PC-9 (cell line): ENCODE measurements around the gene PRXL2B. TPM values are rescaled to one million over a fixed set of nuclear protein-coding genes. Genes with fewer than 3 reads are reported as not detected.

Source experiments
- BruUV-seq: library from RNA; stranded (reverse); fragments of 400-500 nt; replicated peaks from 2 replicates; lab custom pipeline; 2021; lab: Mats Ljungman, UMichigan
- CTCF ChIA-PET: fragments of 300-600 bp; sonication (Branson Sonifier 250); formaldehyde crosslinking; loops from one replicate; lab custom pipeline; 2022; ENCODE audit warnings: antibody characterized with exemption; lab: Charles Lee
- POLR2A ChIA-PET: fragments of 300-600 bp; sonication (Branson Sonifier 250); formaldehyde crosslinking; loops from one replicate; lab custom pipeline; 2022; ENCODE audit warnings: antibody characterized with exemption; ENCODE audit not compliant: unreplicated experiment; lab: Charles Lee
- DNase-seq, 2 experiments: peaks; one replicate each; pipeline versions ENCODE4 v3.0.0 to v3.0.0-alpha.2; 2015 to 2022; ENCODE audit warnings: mixed read lengths in 1 of 2
- H2AFZ ChIP-seq: fragments of 200-600 bp; sonication (generic); 2 replicates; pipeline ENCODE4 v1.8.1; 2017; ENCODE audit warnings: antibody characterized with exemption
- H3F3A ChIP-seq: fragments of 200-600 bp; sonication (generic); 2 replicates; pipeline ENCODE4 v1.8.1; 2017; ENCODE audit warnings: antibody characterized with exemption, mild to moderate bottlenecking, low read depth; ENCODE audit not compliant: insufficient read depth
- H3K27ac ChIP-seq: fragments of 200-600 bp; sonication (generic); 2 replicates; pipeline ENCODE4 v1.6.1; 2016; ENCODE audit warnings: mixed run types
- H3K27me3 ChIP-seq: fragments of 200-600 bp; sonication (generic); 2 replicates; pipeline ENCODE4 v1.6.1; 2016; ENCODE audit warnings: low read depth, mixed run types; ENCODE audit not compliant: insufficient read depth
- H3K36me3 ChIP-seq: fragments of 200-600 bp; sonication (generic); 2 replicates; pipeline ENCODE4 v1.6.1; 2016; ENCODE audit warnings: low read depth, mixed run types
- H3K4me1 ChIP-seq: fragments of 200-600 bp; sonication (generic); replicated peaks from 2 replicates; pipeline ENCODE4 v1.6.1; 2016; ENCODE audit warnings: mixed run types; ENCODE audit not compliant: insufficient read depth
- H3K4me2 ChIP-seq: fragments of 200-600 bp; sonication (generic); 2 replicates; pipeline ENCODE4 v1.6.1; 2017; ENCODE audit warnings: mixed run types
- H3K4me3 ChIP-seq: fragments of 200-600 bp; sonication (generic); 2 replicates; pipeline ENCODE4 v1.6.1; 2016; ENCODE audit warnings: mixed run types
- H3K79me2 ChIP-seq: fragments of 200-600 bp; sonication (generic); 2 replicates; pipeline ENCODE4 v1.6.1; 2017; ENCODE audit warnings: low read depth, mixed run types
- H3K9me2 ChIP-seq: fragments of 200-600 bp; sonication (generic); 2 replicates; pipeline ENCODE4 v1.8.1; 2017; ENCODE audit warnings: mild to moderate bottlenecking; ENCODE audit not compliant: insufficient read depth
- H3K9me3 ChIP-seq: fragments of 200-600 bp; sonication (generic); 2 replicates; pipeline ENCODE4 v1.8.1; 2016; ENCODE audit warnings: low read depth; ENCODE audit not compliant: insufficient read depth
- H4K20me1 ChIP-seq: fragments of 200-600 bp; sonication (generic); 2 replicates; pipeline ENCODE4 v1.8.1; 2017; ENCODE audit not compliant: insufficient read depth
- EZH2 ChIP-seq: fragments of 200-600 bp; sonication (generic); IDR thresholded peaks from 2 replicates; pipeline ENCODE4 v1.8.0; 2017; ENCODE audit warnings: antibody characterized with exemption, low read depth
- intact Hi-C: fragments of 100-400 bp; cut with micrococcal nuclease; formaldehyde crosslinking; loops from one replicate; pipeline ENCODE4 v1.10.0; 2022; ENCODE audit not compliant: unreplicated experiment
- total RNA-seq: library from RNA; stranded (reverse); gene quantifications from 2 replicates; pipeline ENCODE4 v1.2.3, GENCODE V29; 2021
- TF ChIP-seq, protein P1 (sequence below): fragments of 200-600 bp; sonication (generic); conservative IDR thresholded peaks from 2 replicates; pipeline ENCODE4 v1.6.1; 2017; ENCODE audit warnings: mixed run types, antibody characterized with exemption, mild to moderate bottlenecking, moderate library complexity

Gene PRXL2B
- total RNA-seq, 1 experiment from 2014 or later = 26.1 TPM

DNA sequence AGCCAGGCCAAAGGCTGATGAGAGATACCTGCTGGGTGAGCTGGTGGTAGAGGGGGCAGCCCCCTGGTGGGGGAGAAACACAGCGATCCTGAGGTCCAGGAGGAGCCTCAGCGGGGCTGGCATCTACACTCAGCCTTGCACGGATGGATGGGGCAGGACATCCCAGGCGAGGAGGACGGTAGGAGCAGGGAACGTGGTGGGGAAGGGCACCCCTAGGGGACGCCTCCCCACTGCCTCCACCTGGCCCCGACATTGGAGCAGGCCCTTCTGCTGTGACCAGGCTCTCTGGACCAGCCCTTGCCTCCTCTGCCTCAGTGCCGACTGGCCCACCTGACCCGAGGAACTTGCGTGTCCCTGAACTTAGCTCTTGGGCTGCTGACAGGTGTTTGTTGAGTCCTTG lies 52.6 kb downstream of the PRXL2B start:
- H3K36me3 ChIP-seq = no peaks in the 10 kb centered on the region
- H4K20me1 ChIP-seq = no peaks in the 10 kb centered on the region
- H3K27me3 ChIP-seq = peaks cover 18% of the 10 kb centered on the region; the same call in 1 of the 2 replicates
- H3K9me2 ChIP-seq = no peaks in the 10 kb centered on the region
- no peak for TF ChIP-seq EZH2
- TF ChIP-seq, protein P1, sequence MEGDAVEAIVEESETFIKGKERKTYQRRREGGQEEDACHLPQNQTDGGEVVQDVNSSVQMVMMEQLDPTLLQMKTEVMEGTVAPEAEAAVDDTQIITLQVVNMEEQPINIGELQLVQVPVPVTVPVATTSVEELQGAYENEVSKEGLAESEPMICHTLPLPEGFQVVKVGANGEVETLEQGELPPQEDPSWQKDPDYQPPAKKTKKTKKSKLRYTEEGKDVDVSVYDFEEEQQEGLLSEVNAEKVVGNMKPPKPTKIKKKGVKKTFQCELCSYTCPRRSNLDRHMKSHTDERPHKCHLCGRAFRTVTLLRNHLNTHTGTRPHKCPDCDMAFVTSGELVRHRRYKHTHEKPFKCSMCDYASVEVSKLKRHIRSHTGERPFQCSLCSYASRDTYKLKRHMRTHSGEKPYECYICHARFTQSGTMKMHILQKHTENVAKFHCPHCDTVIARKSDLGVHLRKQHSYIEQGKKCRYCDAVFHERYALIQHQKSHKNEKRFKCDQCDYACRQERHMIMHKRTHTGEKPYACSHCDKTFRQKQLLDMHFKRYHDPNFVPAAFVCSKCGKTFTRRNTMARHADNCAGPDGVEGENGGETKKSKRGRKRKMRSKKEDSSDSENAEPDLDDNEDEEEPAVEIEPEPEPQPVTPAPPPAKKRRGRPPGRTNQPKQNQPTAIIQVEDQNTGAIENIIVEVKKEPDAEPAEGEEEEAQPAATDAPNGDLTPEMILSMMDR = no peak
- H3F3A ChIP-seq = no peaks in the 10 kb centered on the region
- H3K79me2 ChIP-seq = no peaks in the 10 kb centered on the region
- no peak for DNase-seq
- 0 out of 2 replicates have a peak, but pooled peaks cover 5% of the 10 kb centered on the region for H3K9me3 ChIP-seq
- H2AFZ ChIP-seq = no peak overlapping the region
- 0 out of 2 replicates have a peak, but pooled peaks cover 5% of the 10 kb centered on the region for H3K4me1 ChIP-seq
- ChIA-PET POLR2A (no interaction called here), CTCF (no interaction called here)
- H3K4me2 ChIP-seq = no peak overlapping the region
- intact Hi-C loops = no loop called here
- no peak overlapping the region for H3K27ac ChIP-seq
- BruUV-seq = no TSS peak
- H3K4me3 ChIP-seq = no peak overlapping the region

DNA sequence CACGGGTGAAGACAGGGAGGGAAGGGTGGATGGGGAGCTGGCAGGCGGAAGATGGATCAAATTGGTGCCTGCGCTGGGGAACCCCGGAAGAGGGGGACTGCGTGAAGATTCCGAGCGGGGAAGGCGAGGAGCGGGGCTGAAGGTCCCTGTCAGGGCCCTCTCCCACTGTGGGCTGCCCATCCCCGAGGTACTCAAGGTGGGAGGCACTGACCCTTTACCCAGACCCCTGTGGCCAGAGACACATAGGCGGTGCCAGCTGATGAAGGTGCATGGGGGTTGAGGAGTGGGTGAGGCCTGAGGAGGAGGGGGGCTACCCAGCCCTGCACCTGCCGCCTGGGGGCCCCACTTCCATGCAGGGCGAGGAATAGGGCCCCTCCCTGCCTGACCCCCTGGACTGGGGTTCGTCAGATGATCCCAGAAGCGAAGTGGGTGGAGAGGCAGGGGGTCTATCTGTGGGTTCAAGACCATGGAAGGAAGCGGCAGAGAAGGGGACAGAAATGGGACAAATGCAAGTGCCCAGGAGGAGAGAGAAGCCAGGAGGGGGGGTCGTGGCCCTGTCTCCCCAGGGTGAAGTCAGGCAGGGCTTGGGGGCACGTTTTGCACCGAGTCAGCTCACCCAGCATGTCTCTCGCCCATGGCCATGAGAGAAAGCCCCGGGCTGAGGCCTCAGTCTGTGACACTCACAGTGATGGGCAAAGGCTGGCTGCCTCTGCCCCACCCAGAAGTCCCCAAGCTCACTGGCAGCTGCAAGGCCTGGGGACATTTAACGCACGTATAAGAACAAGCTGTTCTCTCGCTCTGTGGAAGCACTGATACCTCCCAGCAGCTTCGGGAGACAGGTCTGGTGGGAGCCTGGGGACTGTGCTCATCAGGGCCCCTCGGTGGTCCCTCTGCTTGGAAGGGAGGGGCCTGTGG lies 53.3 kb downstream of the PRXL2B start:
- 0 out of 2 replicates have a peak, but pooled peaks cover 5% of the 10 kb centered on the region for H3K9me3 ChIP-seq
- BruUV-seq = no TSS peak
- no peak for DNase-seq
- ChIA-PET POLR2A (no interaction called here), CTCF (no interaction called here)
- H2AFZ ChIP-seq = no peak overlapping the region
- H3K4me1 ChIP-seq = 0 out of 2 replicates have a peak, but pooled peaks cover 5% of the 10 kb centered on the region
- H3K27me3 ChIP-seq = peaks cover 17% of the 10 kb centered on the region; the same call in 1 of the 2 replicates
- H3K4me2 ChIP-seq = no peak overlapping the region
- H4K20me1 ChIP-seq = no peaks in the 10 kb centered on the region
- H3K36me3 ChIP-seq = no peaks in the 10 kb centered on the region
- H3K79me2 ChIP-seq = no peaks in the 10 kb centered on the region
- no peak overlapping the region for H3K4me3 ChIP-seq
- no peaks in the 10 kb centered on the region for H3F3A ChIP-seq
- no peak overlapping the region for H3K27ac ChIP-seq
- intact Hi-C loops = loop anchor here (10.0 kb wide), 3 partner anchors 55 to 225 kb away; partner anchors contain the start of genes PEX10 and PRXL2B
- H3K9me2 ChIP-seq = no peaks in the 10 kb centered on the region
- TF ChIP-seq EZH2 = no peak
- TF ChIP-seq, protein P1 = no peak

DNA sequence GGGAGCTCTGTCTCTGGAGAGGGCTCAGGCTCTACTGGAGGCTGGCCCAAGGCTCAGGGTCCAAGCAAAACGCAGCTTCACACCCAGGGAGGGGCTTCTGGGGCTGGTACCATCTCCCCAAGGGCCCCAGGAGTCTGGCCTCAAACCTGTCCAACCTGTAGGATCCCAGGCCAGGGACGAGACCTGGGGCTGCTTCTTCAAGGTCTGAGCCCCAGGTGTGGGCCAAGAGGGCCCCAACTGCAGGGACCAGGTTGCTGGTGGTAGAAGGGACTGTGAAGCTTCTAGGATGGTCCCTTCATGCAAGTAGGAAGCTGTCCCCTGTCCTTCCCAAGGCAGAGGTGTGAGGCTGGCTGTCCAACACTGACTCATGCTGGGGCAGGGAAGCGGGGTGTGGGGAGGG lies 54.0 kb downstream of the PRXL2B start:
- Histone ChIP-seq H3K79me2 (no peaks in the 10 kb centered on the region), H3K9me2 (no peaks in the 10 kb centered on the region), H3K4me1 (0 out of 2 replicates have a peak, but pooled peaks cover 5% of the 10 kb centered on the region), H3K27me3 (peaks cover 12% of the 10 kb centered on the region; the same call in 1 of the 2 replicates), H3F3A (no peaks in the 10 kb centered on the region), H2AFZ (no peak overlapping the region), H3K36me3 (no peaks in the 10 kb centered on the region), H3K9me3 (0 out of 2 replicates have a peak, but pooled peaks cover 5% of the 10 kb centered on the region), H3K4me3 (no peak overlapping the region), H3K4me2 (no peak overlapping the region), H3K27ac (no peak overlapping the region), H4K20me1 (no peaks in the 10 kb centered on the region)
- DNase-seq = no peak
- POLR2A ChIA-PET = no interaction called here
- TF ChIP-seq, protein P1 = no peak
- no peak for TF ChIP-seq EZH2
- intact Hi-C loops = loop anchor here (10.0 kb wide), 3 partner anchors 56 to 226 kb away; partner anchors contain the start of genes PEX10 and PRXL2B
- CTCF ChIA-PET = no interaction called here
- no TSS peak for BruUV-seq

Other genes with a start within 250 kb of the PRXL2B start
- 47.8 and 51.0 TPM in 2 replicates for gene MORN1, start 195.2 kb upstream of the PRXL2B start, total RNA-seq
- 109 and 131 TPM in 2 replicates for gene RER1, start 194.9 kb upstream of the PRXL2B start, total RNA-seq
- 24.3 and 26.3 TPM in 2 replicates for gene PEX10, start 174.2 kb upstream of the PRXL2B start, total RNA-seq
- 0.98 and 1.5 TPM in 2 replicates for gene PLCH2, start 110.5 kb upstream of the PRXL2B start, total RNA-seq
- 20.5 and 33.4 TPM in 2 replicates for gene PANK4, start 60.2 kb upstream of the PRXL2B start, total RNA-seq
- gene HES5, start 56.5 kb upstream of the PRXL2B start, total RNA-seq = not detected in 2 replicates
- gene TNFRSF14, start 30.4 kb upstream of the PRXL2B start, total RNA-seq = 9.9 and 13.8 TPM in 2 replicates
- gene MMEL1, start 46.2 kb downstream of the PRXL2B start, total RNA-seq = 2.7 and 4.9 TPM in 2 replicates
- gene TTC34, start 214.9 kb downstream of the PRXL2B start, total RNA-seq = 1.5 and 1.7 TPM in 2 replicates